NCI-H2196 treated with DMSO at 0.1 percent for 48 hours (cell line): ENCODE data around the gene OR4K17.
"Not testable (repeated sequence)": the region's sequence is repeated elsewhere in the genome, so short reads cannot be mapped to it uniquely, and the experiment has no call there.

Experiments used
- DNase-seq: peaks from one replicate; lab custom pipeline; 2025; ENCODE audit not compliant: unreplicated experiment; lab: John Stamatoyannopoulos, UW

OR4K17 gene

GRCh38 chr14:20110438-20110837, at the start of gene OR4K17:
Gene OR4K17, plus strand, starts transcription at chr14:20110739. Its CDS starts 6,761 bp downstream, at chr14:20117500.
- no peak for DNase-seq

- DNase-seq: no peak
Observed at GRCh38 chr14:20092050-20092449, 18.5 kb upstream of the OR4K17 start.

GRCh38 chr14:20093442-20093841, 17.1 kb upstream of the OR4K17 start:
- no peak for DNase-seq

GRCh38 chr14:20098926-20099770, 11.4 kb upstream of the OR4K17 start:
- not testable (repeated sequence) for DNase-seq

GRCh38 chr14:20112321-20112720, 1.8 kb downstream of the OR4K17 start:
- DNase-seq: no peak

GRCh38 chr14:20116748-20117147, 6.2 kb downstream of the OR4K17 start:
- no peak for DNase-seq

- no peak for DNase-seq
Observed at GRCh38 chr14:20118795-20119194, 8.3 kb downstream of the OR4K17 start.

- DNase-seq: no peak
Observed at GRCh38 chr14:20138520-20138919, 28.0 kb downstream of the OR4K17 start, which contains the start of gene OR4N5. Gene OR4N5, plus strand, starts transcription at chr14:20138820. Its CDS starts 4,916 bp downstream, at chr14:20143736.

- no peak for DNase-seq
Observed at GRCh38 chr14:20143911-20144310, 33.4 kb downstream of the OR4K17 start.

- no peak for DNase-seq
Observed at GRCh38 chr14:20144820-20145219, 34.3 kb downstream of the OR4K17 start.

GRCh38 chr14:20164462-20164861, 53.9 kb downstream of the OR4K17 start:
- no peak for DNase-seq

- no peak for DNase-seq
Observed at GRCh38 chr14:20167091-20167490, 56.6 kb downstream of the OR4K17 start.

- DNase-seq: not testable (repeated sequence)
Observed at GRCh38 chr14:20169852-20170251, 59.3 kb downstream of the OR4K17 start.
